ENCODE measurements around the gene PLA2G5. TPM values are rescaled to one million over a fixed set of nuclear protein-coding genes. Genes with fewer than 3 reads are reported as not detected.

Gene PLA2G5
- total RNA-seq, 1 donor from 2014 or later = not detected

- TF ChIP-seq CTCF (IDR thresholded peaks at IDR 0.05; ENCODE audit: partially characterized antibody, unreplicated experiment) = no peak
- peaks cover 6% of the 10 kb centered on the region for H3K27me3 Mint-ChIP-seq (ENCODE audit: unreplicated experiment)
- H3K36me3 Mint-ChIP-seq (ENCODE audit: unreplicated experiment) = no peaks in the 10 kb centered on the region
- no peaks in the 10 kb centered on the region for H3K4me1 Mint-ChIP-seq (ENCODE audit: low read depth, unreplicated experiment)
- H3K9me3 Mint-ChIP-seq (ENCODE audit: unreplicated experiment) = peaks cover 5% of the 10 kb centered on the region
- DNase-seq = no peak
- no peak overlapping the region for H3K27ac Mint-ChIP-seq (ENCODE audit: unreplicated experiment)
- no peak overlapping the region for H3K4me3 Mint-ChIP-seq (ENCODE audit: unreplicated experiment)
Measured at GRCh38 chr1:20093303-20093702, 23.3 kb downstream of the PLA2G5 start.

- Mint-ChIP-seq H3K9me3 (ENCODE audit: unreplicated experiment) (peaks cover 5% of the 10 kb centered on the region), H3K27me3 (ENCODE audit: unreplicated experiment) (peaks cover 6% of the 10 kb centered on the region)
Measured at GRCh38 chr1:20093940-20094391, 24.0 kb downstream of the PLA2G5 start.

GRCh38 chr1:20095564-20096434 is 25.8 kb downstream of the PLA2G5 start:
- no peak for DNase-seq
- H3K4me3 Mint-ChIP-seq (ENCODE audit: unreplicated experiment) = no peak overlapping the region
- no peaks in the 10 kb centered on the region for H3K4me1 Mint-ChIP-seq (ENCODE audit: low read depth, unreplicated experiment)
- H3K36me3 Mint-ChIP-seq (ENCODE audit: unreplicated experiment) = no peaks in the 10 kb centered on the region
- TF ChIP-seq CTCF (IDR thresholded peaks at IDR 0.05; ENCODE audit: partially characterized antibody, unreplicated experiment) = no peak
- H3K27me3 Mint-ChIP-seq (ENCODE audit: unreplicated experiment) = peaks cover 6% of the 10 kb centered on the region
- H3K9me3 Mint-ChIP-seq (ENCODE audit: unreplicated experiment) = peaks cover 5% of the 10 kb centered on the region
- no peak overlapping the region for H3K27ac Mint-ChIP-seq (ENCODE audit: unreplicated experiment)

More at GRCh38 chr1:20093940-20094391, 24.0 kb downstream of the PLA2G5 start:
- no peaks in the 10 kb centered on the region for H3K4me1 Mint-ChIP-seq (ENCODE audit: low read depth, unreplicated experiment)
- no peak for TF ChIP-seq CTCF (IDR thresholded peaks at IDR 0.05; ENCODE audit: partially characterized antibody, unreplicated experiment)
- no peak overlapping the region for H3K27ac Mint-ChIP-seq (ENCODE audit: unreplicated experiment)
- H3K36me3 Mint-ChIP-seq (ENCODE audit: unreplicated experiment) = no peaks in the 10 kb centered on the region
- DNase-seq = no peak
- H3K4me3 Mint-ChIP-seq (ENCODE audit: unreplicated experiment) = no peak overlapping the region

- Mint-ChIP-seq H3K27me3 (ENCODE audit: unreplicated experiment) (peaks cover 6% of the 10 kb centered on the region), H3K4me1 (ENCODE audit: low read depth, unreplicated experiment) (no peaks in the 10 kb centered on the region), H3K4me3 (ENCODE audit: unreplicated experiment) (no peak overlapping the region), H3K36me3 (ENCODE audit: unreplicated experiment) (no peaks in the 10 kb centered on the region), H3K27ac (ENCODE audit: unreplicated experiment) (no peak overlapping the region), H3K9me3 (ENCODE audit: unreplicated experiment) (peaks cover 5% of the 10 kb centered on the region)
- no peak for DNase-seq
- TF ChIP-seq CTCF (IDR thresholded peaks at IDR 0.05; ENCODE audit: partially characterized antibody, unreplicated experiment) = no peak
Measured at GRCh38 chr1:20096840-20097447, 26.9 kb downstream of the PLA2G5 start.

GRCh38 chr1:20099533-20099932 is 29.5 kb downstream of the PLA2G5 start:
- no peaks in the 10 kb centered on the region for H3K4me1 Mint-ChIP-seq (ENCODE audit: low read depth, unreplicated experiment)
- no peak overlapping the region for H3K27ac Mint-ChIP-seq (ENCODE audit: unreplicated experiment)
- peaks cover 5% of the 10 kb centered on the region for H3K9me3 Mint-ChIP-seq (ENCODE audit: unreplicated experiment)
- H3K36me3 Mint-ChIP-seq (ENCODE audit: unreplicated experiment) = no peaks in the 10 kb centered on the region
- no peak for TF ChIP-seq CTCF (IDR thresholded peaks at IDR 0.05; ENCODE audit: partially characterized antibody, unreplicated experiment)
- no peak for DNase-seq
- no peak overlapping the region for H3K4me3 Mint-ChIP-seq (ENCODE audit: unreplicated experiment)
- H3K27me3 Mint-ChIP-seq (ENCODE audit: unreplicated experiment) = peaks cover 3% of the 10 kb centered on the region

Data from glutamatergic neuron (in vitro differentiated cells).